GM18526 (cell line): ENCODE data around the gene C17orf67.

Experiments used
- POLR2A ChIP-seq: IDR thresholded peaks from 3 replicates; pipeline ENCODE4 v1.6.1; 2011; ENCODE audit not compliant: insufficient read length; ENCODE audit errors: extremely low read depth

C17orf67 gene

DNA sequence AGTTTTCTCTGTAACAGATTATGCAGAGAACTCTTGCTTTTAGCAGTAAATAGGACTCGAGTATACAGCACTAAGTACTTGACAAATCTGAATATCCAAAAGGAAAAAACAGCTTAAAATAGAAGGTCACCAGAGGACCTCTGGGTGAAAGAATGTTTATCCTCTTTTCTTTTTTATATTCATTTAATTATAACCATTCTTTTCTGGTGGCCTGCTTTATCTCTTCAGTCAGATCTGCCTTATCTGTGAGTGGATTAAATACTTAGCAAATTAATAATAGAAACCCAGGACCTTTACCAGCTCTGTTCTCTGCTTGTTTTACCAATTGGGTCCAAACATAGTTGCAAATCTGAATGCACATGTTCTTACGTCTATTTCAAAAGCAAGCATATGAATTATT, 8.9 kb upstream of the C17orf67 start:
- no peak for TF ChIP-seq POLR2A

DNA sequence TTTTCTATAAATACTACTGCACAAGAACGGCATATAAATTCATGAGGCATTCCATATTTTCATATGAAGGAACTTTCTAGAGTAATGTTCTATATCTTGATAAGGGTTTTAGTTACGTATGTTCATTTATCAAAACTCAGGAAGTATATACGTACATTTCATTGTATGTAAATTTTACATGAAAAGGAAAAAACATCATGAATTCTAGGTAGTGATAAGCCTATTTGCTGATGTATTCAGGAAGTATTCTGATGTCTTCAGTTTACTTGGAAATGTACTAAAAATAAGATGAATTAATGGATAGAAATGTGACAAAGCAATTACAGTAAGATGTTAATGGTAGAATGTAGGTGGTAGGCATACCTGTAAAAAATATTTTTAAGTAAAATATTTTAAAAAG, 5.0 kb upstream of the C17orf67 start:
- no peak for TF ChIP-seq POLR2A

DNA sequence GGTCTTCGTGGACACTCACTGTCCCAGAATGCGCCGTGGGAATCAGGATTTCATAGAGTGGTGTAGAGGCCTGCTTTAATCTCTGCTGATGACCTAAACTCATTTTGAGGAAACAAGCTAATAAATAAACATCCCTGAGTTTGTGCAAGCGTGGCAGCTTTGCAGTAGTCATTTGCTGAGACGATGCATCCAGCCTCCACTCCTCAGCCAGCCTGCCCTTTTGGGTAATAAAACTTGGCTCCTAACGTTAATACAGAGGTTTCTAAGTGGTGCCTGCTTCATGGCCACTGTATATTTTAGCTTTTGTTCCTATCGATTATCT, 1.5 kb upstream of the C17orf67 start:
- TF ChIP-seq POLR2A = no peak

DNA sequence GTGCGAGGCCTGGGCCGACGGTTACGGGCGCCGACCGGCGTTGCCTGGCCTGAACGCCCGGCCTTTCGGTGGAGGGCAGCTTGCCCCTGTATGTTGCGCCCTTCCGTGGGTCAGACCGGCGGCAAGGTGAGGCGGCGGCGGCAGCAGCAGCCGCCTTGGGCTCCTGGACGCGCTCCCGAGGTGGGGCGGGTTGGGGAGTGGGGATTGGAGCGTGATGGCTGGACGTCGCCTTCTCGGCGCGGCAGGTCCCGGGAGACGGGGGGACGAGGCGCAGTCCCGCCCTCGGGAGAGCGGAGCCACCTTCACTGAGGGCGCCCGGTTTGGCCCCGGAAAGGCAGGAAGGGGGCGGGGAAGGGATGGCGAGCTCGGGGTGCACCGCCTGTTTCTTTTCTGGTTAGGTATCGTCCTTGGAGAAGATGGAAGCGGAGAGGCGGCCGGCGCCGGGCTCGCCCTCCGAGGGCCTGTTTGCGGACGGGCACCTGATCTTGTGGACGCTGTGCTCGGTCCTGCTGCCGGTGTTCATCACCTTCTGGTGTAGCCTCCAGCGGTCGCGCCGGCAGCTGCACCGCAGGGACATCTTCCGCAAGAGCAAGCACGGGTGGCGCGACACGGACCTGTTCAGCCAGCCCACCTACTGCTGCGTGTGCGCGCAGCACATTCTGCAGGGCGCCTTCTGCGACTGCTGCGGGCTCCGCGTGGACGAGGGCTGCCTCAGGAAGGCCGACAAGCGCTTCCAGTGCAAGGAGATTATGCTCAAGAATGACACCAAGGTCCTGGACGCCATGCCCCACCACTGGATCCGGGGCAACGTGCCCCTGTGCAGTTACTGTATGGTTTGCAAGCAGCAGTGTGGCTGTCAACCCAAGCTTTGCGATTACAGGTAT, 902 bp upstream of the C17orf67 start:
- TF ChIP-seq POLR2A = no peak

DNA sequence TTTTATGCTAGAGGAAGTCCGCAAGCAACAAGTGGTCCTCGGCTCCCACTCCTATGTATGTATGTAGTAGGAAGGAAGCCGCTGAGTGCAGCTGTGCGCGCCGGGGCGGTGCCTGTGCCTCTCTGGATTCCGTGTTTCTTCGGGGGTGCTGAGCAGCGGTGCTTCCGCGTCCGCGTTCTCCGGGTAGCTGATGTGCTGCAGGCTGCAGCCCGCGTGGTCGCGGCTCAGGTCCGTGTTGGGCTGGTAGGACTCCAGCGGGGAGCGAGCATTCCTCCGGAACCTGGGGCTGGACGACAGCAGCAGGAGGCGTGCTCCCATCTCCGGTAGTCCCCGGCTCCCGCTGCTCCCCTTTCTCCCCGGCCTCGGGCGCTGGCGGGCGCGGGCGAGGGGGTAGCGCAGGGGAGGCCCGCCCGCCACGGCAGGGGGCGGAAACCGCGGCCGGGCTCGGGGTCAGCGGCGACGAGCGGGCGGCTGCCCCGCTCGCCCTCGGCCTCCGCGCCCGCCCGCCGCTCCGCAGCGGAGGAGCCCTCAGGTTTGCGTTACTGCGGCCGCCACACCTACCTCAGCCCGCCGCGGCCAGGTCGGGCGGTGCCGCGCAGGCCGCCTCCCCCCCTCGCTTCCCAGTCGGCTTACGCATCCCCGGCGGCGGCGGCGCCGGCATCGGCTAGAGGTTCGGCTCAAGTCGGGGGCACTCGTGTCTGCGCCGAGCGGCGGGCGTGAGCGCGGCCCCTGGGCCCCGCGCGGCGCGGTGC, 487 bp downstream of the C17orf67 start:
- peak; percentile 71 for TF ChIP-seq POLR2A

DNA sequence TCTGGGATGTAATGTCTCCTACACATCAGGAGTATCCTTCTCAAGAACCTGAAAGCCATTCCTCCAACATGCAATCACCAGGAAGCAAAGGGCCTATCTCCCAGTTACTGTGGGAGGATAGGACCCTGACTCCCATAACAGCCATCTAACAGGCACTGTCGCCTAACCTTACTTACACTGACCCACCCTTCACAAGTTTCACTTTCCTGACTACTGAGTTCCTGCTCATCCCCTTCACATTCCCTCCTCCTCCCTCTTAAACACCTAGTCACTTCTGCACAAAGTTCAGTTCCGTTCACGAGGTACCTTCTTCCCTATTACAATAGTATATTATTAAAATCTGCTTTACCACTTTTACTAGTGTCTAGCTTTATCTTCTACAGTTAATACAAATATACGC, 1.3 kb downstream of the C17orf67 start:
- no peak for TF ChIP-seq POLR2A

DNA sequence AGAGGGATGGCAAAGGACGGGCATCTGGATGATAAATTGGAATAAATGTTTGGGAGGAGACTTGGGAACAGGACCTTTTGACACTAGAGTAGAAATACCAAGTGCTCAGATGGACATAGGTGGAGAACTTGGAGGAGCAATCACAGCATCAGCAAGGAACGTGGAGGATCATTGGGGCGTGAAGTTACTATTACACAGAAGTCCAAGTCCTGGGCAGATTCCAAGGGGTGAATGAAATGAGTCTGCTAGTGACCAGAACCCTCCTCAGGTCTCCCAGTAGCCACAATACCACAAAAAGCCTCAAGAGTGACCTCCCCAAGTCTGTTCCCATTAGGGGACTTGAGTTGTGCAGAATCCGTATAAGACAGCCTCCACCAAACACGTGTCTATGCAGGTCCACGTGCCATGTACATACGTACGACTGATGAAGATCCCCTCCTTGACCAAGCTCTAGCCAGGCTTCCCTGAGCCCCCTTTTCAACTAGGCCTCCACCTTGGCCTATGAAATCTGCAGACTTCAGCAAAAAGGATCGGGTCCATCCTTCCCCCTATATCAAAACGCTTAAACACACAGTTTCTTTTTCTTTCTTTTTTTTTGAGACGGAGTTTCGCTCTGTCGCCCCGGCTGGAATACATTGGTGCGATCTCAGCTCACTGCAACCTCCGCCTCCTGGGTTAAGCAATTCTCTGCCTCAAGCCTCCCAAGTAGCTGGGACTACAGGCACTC, 2.2 kb downstream of the C17orf67 start:
- TF ChIP-seq POLR2A = no peak

DNA sequence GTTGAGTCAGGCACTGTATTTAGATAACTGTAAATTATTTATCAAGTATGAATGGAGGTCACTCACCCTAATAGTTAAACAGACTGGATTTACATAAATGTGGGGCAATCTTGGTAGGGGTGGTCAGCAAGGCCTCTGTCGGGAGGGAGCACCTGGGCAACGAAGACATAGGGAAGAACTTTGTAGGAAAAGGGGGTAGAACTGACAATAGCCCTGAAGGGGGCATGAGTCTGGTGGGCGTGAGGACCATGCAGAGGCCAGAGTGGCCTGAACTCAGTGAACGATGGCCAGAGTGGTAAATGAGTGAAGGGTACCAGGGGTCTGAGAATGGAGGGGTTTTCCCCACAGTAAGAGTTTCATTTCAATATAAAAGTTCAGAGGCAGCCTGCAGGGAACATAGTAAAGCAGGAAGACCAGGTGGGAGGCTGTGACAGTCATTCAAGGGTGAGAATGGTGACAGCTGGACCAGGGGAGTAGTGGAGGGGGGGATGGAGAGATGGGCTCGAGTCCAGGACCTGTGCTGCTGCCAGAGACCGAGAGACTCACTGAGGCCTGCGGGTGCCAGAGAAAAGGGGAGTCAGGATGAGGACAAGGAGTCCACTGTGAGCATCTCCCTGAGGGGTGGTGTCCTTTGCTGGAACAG, 2.9 kb downstream of the C17orf67 start:
- no peak for TF ChIP-seq POLR2A

DNA sequence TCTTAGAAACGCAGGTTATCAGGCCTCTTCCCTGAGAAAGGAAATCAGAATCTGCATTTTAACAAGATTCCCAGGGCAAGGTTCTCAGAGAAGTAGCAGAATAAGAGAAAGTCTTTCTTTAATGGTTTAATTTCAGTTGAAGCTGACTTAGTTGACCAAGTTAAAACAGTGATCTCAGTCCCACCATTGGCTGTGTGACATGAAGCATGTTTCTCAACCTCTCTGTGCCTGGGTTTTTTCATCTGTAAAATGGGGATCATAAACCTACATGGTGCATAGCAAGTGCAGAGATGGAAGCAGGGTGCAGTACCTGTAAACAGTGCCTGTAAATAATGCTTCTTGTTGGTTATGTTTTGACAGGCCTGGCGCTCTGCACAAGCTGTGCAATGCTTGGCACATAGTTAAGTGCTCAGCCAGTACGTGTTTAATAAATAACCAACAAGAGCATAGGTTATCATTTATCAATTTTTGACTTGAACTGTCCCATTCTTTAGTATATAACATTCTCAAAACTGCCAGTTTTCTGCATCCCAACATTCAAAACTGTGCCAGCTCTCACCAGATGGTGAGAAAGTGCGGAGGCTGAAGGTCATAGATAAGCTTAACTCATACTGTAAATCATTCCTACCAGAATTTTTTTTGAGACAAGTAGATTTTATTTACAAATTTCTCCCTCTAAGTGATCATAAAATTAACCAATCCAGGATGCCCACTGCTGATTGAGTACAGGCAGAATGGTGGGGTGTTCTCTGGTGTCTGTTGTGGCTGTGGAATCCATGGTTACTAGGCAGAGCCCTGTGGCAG, 6.9 kb downstream of the C17orf67 start:
- TF ChIP-seq POLR2A = no peak

DNA sequence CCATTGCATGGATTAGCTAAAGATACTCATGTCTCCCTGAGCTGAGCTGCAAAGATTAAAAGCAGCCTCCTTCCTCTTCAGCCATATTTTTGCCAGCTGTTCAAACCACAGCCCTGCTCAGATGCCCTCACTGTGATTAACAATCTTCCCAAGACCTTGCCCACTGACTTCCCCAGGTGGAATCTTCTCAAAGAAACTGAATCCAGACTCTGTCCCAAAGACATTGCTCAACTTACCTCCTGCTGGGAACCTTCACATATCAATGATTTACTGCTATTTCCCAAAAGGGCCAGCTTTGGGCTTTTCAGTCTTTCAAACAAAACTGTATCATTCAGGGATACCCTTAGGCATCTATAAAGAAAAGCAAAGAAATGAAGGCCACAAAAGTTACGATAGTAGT, 9.2 kb downstream of the C17orf67 start:
- TF ChIP-seq POLR2A = no peak

DNA sequence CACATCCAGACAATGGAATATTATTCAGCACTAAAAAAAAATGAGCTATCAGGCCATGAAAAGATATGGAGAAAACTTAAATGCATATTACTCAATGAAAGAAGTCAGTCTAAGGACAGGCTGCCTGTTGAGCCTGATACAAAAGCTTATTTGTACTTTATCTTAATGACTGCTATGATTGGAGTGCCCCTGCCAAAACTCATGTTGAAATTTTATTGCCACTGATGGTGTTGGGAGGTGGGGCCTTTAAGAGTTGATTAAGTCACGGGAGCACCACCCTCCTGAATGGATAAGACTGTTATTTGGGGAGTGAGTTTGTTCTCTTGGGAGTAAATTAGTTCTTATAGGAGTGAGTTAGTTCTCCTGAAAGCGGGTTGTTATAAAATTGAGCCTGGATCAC, 9.9 kb downstream of the C17orf67 start:
- TF ChIP-seq POLR2A = no peak

DNA sequence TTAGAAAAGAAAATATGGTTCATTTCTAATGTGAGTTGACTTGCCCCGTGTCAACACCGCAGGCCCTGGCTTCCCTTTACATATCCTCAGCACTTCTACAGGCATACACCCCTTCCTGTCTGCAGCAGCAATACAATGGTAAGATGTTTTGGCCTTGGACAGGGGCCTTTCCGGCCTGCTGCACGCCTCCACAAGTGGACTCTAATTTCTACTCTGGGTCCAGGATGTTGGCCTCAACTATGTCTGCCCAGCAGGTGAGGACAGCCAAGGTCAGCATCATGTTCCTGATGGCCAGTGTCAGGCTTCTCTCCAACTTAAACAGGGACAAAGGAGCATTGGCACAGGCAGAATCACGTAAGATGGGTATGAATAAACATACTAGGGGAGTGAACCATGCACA, 11.0 kb downstream of the C17orf67 start:
- no peak for TF ChIP-seq POLR2A

DNA sequence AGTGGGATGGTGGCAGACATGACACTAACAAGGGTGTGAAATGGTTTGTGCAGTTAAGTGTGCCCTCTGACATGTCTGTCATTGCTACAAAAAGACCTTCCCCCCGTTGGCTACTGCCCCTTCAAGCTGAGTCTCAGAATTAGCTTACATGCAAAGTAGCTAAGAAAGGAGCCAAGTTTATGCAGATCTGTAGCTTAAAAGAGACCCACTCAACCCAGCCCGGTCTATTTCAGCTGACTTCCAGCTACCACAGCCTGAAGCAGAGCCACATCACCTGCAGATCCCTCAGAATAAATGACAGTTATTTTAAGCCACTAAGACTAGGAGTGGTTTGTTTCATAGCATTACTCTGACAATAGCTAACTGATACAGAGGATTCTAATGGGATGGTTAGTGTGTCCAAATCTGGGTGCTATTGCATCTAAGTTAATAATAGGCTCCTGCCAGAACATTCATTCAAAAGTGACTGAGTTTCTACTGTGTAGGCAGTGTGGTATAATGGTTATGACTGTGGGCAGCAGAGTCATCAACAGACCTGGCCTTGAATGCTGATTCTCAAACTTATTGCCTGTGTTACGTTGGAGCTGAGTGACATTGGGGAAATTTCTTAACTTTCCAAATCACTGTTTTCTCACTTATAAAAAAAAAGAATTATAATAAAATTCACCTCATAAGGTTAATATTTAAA, 11.7 kb downstream of the C17orf67 start:
- TF ChIP-seq POLR2A = no peak

DNA sequence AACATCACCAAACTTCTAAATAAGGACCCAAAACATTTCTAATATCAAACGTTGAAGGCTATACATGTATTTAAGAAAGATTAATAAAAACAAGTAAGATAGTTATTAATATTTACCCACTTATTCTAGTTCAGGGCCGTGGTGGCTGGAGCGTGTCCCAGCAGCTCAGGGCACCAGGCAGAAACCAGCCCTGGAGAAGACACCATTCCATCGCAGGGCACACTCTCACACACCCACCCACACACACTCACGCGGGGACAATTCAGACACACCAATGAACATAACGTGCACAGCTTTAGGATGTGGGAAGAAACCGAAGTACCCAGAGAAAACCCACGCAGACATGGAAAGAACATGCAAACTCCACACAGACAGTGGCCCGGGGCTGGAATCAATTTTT, 13.5 kb downstream of the C17orf67 start:
- no peak for TF ChIP-seq POLR2A
